Endometrial microvascular endothelial cells (primary cell): ENCODE measurements around the gene MLLT1. TPM values are rescaled to one million over a fixed set of nuclear protein-coding genes. Genes with fewer than 3 reads are reported as not detected.

ENCODE experiments used
- in situ Hi-C: cut with HindIII; loops from 2 replicates; pipeline ENCODE4 v1.10.0; 2017; ENCODE audit warnings: low sequenced_read_pairs, low pct_unique_long_range_greater_than_20kb; ENCODE audit errors: inconsistent ontology term
- total RNA-seq: library from RNA; depleted of rRNA; stranded (reverse); fragments of >200 nt; gene quantifications from one replicate; pipeline ENCODE4 v1.2.3, GENCODE V29; 2015; ENCODE audit errors: inconsistent ontology term

Gene MLLT1
- total RNA-seq, 1 donor from 2014 or later = 17.2 TPM

DNA sequence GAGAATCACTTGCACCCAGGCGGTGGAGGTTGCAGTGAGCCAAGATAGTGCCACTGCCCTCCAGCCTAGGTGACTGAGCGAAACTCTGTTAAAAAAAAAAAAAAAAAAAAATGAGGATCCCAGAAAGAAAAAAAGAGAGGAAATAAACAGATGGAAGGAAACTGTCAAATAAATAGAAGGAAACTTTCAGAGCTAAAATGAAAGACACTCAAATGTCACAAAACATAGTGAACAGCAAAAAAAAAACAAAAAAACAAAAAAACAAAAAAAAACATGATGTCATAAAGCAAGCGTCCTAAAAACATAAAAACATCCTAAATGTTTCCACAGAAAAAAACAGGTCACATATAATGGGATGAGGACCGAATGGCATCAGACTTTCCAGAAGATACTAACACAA lies 15.0 kb downstream of the MLLT1 start:
- in situ Hi-C loops = no loop called here

GRCh38 chr19:6263735-6264444 lies 15.9 kb downstream of the MLLT1 start:
- in situ Hi-C loops = no loop called here

DNA sequence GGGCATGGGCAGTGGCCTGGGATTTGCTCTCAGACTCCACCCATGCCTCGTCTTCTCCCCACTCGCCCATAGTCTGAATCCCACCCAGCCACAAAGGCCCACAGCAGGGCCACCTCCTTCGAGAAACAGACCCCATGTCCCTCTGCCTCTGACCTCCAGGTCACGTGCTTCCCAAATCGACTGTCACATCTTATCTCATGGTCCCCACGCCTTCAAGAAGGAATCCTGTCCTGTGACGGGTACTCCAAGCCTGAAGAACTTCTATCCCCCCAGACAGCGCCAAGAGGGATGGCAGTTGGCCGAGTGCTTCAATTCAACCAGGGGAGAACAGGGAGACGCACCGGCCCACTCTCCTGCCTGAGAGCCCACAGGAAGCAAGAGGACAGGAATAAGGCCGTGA lies 16.5 kb downstream of the MLLT1 start:
- in situ Hi-C loops = no loop called here

DNA sequence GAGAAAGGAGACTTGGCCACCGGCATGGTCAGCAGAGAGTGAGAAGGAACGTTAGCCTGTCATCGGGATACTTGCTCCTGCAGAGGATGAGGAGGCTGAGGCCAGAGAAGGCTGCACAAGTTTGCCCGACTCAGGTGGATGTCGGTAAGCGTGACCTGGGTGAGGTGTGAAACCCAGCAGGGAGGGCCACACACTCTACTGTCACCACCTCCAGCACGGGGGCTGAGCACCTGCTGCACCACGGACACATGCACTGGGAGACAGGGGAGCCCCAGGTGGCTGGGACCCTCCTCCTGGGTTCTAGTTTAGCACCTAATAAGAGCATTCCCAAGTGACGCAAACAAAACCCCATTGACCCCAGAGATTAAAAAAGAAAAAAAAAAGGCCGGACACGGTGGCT lies 17.3 kb downstream of the MLLT1 start:
- in situ Hi-C loops = no loop called here

DNA sequence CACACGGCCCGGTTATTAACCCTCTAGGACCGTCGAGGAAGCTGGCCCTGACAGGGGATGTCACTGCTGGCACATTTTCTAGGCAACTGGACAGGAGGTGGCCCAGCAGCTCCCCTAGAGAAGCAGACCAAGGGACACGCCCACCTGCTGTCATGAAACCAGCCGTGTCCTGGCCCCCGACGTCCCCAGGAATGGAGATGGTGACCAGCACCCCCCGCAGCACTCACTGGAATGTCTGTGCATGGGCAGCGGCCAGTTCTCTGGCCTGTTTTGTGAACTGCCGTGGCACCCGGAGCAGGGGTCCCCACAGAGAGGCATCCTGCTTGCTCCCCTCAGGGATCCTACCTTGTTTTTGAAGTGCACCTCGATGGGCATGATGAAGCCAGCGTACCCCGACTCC lies 17.9 kb downstream of the MLLT1 start:
- in situ Hi-C loops = no loop called here

DNA sequence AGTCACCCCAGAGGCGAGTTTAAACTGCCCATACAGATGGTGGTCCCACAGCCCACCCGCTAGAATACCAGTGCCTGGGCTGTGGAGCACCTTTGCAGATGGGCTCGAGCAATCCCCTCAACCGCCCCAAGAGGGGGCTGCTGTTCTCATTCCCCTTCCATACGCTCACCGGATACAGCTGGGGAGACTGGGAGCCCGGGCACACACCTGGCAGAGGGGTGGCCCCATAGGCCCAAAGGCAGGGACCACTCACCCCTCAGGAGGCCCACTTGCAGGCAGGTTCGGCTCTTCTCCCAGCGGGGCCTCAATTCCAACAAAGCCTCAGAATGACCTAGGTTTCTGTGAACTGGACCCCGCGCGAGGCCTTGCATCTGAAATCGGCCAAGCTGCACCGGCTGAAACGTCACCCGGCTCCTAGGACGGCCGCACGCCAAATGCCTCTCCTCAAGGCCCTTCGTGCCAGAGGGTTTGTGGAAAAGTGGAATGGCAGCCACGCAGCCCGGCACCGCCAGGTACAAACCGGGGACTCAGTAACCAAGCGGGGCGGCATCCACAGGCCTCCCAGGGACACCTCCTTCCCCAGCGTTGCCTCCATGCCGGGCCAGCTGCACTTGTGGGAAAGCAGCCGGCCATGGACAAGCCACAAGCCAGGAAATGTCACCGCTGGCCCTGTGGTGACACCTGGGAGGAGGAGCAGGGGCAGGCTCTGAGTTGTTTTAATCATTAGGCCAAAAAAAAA lies 18.7 kb downstream of the MLLT1 start:
- in situ Hi-C loops = no loop called here

DNA sequence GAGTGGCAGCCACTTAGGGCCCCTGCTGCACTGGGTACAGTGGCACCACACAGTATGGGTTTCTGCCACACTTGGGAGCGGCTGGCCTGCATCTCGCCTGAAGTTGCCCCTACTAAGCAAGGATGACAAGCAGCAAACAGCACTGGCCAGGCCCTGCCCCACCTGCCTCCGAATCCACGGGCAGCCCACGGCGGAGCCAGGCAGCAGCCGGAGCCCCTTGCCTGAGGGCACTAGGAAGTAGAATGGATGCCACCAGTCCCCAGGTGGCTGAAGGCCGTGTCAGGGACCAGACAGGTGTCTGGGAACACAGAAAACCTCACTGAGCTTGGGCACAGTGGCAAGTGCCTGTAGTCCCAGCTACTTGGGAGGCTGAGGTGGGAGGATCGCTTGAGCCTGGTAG lies 19.4 kb downstream of the MLLT1 start:
- in situ Hi-C loops = no loop called here

GRCh38 chr19:6259312-6259861 lies 20.4 kb downstream of the MLLT1 start:
- in situ Hi-C loops = no loop called here

DNA sequence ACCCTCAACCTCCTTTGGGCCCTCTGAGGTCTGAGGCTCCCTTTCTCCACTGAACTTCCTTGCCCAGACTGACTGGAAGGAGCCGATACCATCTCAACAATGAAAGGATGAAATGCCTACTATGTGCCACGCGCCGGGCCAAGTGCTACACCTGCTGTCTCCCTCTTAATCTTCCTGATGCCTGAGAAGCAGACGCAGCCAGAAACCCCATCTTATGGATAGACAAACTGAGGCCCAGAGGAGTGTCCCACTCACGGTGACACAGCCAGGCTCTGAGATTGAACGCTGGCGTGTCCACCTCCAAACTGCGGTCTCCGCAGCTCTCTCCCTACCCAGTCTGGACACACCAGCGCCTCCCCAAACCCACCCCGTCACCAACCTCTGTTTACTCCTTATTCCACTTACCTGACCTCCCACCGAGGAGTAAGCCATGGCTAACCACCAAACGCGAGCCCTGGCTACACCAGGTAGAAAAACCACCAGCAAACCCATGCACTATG lies 20.9 kb downstream of the MLLT1 start:
- in situ Hi-C loops = no loop called here

GRCh38 chr19:6253954-6254733 lies 25.6 kb downstream of the MLLT1 start:
- in situ Hi-C loops = no loop called here

DNA sequence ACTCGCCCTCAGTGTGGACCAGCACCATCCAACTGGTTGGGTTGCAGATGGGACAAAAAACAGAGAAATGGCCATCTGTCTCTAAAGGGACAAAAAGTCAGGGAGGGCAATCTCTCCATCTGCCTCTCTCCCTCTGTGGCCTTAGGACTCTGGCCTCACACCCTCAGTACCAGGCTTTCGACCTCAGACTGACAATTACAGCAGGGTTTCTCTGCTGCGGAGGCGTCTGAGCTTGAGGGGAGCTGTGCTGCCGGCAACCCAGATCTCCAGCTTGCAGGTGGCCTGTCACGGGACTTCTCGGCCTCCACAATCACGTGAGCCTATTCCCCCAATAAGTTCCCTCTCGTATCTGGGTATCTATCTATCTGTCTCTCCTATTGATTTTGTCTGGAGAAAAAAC lies 27.7 kb downstream of the MLLT1 start:
- in situ Hi-C loops = no loop called here

- in situ Hi-C loops = no loop called here
Observed at GRCh38 chr19:6250909-6251308, 28.9 kb downstream of the MLLT1 start.

DNA sequence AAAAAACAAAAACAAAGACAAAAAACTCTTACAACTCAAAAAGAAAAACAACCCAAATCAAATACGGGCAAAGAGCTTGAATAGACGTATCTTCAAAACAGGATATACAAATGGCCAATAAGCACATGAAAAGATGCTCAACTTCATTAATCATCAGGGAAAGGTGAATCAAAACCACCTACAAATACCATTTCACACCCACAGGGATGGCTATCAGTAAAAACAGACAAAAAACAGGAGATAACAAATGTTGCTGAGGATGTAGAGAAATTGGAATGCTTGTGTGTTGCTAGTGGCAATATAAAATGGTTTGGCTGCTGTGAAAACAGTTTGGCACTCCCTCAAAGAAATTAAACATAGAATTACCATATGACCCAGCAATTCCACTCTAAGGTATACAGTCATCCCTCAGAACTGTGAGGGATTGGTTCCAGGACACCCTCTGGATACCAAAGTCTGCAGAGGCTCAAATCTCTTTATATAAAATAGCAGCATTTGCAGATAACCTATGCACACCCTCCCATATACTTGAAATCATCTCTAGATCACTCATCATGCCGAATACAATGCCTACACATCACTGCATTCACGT lies 29.7 kb downstream of the MLLT1 start:
- in situ Hi-C loops = no loop called here

- in situ Hi-C loops = no loop called here
Observed at GRCh38 chr19:6249296-6249695, 30.5 kb downstream of the MLLT1 start.

DNA sequence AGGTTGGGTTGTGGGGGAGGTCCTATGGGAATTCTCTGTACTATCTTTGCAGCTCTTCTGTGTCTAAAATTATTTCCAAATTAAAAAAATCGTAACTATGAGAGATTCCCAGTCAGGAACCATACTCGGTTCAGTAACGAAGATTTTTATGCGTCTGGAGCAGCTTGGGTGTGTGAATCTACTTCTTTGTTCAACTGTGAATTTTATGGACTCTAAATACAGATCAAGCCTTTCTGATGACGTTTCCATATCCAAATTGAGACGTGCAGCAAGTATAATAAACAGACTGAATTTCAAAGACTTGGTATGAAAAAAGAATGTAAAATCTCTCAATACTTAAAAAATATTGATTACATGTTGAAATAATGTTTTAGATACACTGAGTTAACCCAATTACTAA lies 30.9 kb downstream of the MLLT1 start:
- in situ Hi-C loops = no loop called here

DNA sequence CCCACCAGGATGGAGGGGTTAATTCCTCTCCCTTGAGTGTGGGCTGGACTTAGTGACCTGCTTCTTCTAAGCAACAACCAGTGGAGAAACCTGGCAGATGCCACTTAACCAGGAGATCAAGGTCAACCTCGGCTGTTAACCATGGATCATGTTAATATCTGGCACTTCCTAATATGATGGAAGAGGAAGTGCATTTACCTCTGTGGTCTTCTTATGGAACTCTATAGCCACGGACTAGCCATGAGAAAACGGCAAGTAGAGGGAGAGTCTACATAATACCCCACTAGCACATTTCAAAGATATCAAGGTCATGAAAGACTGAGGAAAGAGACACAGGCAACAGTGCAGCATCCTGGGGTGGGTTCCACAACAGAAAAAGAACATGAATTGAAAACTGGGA lies 31.4 kb downstream of the MLLT1 start:
- in situ Hi-C loops = no loop called here

DNA sequence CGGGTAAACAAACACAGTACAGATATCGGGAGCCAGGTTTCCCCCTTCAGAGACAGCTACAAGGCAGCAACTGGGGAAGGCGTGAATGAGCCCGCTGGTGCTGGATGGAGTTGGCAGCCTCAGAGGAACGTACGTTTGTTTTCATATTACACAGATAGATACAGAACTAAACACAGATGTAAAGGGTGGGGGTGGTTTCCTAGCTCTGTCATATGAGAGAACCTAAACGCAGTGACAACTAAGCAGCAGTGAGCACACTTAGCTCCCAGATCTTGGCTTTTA lies 32.8 kb downstream of the MLLT1 start:
- in situ Hi-C loops = no loop called here

DNA sequence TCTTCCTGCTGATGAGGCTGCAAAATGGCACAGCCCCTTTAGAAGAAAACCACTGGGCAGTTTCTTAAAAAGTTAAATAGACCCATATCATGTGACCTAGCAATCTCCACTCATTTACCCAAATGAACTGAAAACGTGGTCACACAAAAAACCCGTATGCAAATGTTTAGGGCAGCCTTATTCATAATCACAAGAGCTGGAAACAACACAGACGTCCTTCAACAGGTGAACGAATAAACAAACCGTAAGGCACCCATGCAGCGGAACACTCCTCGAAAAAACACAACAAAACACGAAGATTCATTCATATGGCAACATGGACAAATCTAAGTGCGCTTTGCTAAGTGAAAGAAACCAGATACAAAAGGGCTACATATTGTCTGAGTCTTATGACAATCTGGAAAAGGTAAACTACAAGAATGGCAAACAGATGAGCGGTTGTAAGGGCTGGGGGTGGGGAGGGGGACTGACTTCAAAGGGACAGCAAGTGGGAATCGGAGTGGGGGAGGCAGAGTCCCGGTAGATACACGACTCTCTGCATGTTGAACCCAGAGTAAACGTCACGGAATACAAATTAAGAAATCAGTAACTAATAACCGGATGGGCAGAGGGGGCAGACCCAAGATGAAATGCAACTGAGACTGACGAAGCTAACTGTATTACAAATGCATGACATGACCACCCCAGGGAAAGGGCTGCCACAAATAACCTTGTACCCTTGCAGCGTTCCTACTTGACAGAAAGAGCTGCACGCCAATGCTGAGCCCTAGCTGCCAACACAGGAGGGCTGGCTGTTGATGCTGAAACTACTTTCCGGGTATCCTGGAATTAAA lies 33.4 kb downstream of the MLLT1 start:
- in situ Hi-C loops = no loop called here
